ENCODE measurements around the gene UBL5.

Gene UBL5

GRCh38 chr19:9854282-9854846 lies 26.6 kb downstream of the UBL5 start:
- Mint-ChIP-seq H3K27ac (no peak overlapping the region), H3K4me1 (peaks cover 36% of the 10 kb centered on the region), H3K4me3 (no peak overlapping the region)

GRCh38 chr19:9856609-9857008 lies 28.9 kb downstream of the UBL5 start:
- Mint-ChIP-seq H3K9me3 (no peaks in the 10 kb centered on the region), H3K4me1 (peaks cover 58% of the 10 kb centered on the region), H3K36me3 (peaks cover 30% of the 10 kb centered on the region), H3K27ac (peak overlapping the region; percentile 93), H3K27me3 (no peaks in the 10 kb centered on the region), H3K4me3 (peak overlapping the region; percentile 47)
- CTCF ChIA-PET = interaction anchor here (0.6 to 1.5 kb wide), 2 partner anchors 9 to 30 kb away, joined by 3 to 4 read pairs; no protein-coding TSS in a partner anchor
- no peak for DNase-seq

More at GRCh38 chr19:9854282-9854846, 26.6 kb downstream of the UBL5 start:
- CTCF ChIA-PET = no interaction called here
- no peaks in the 10 kb centered on the region for H3K27me3 Mint-ChIP-seq
- no peaks in the 10 kb centered on the region for H3K9me3 Mint-ChIP-seq
- peaks cover 31% of the 10 kb centered on the region for H3K36me3 Mint-ChIP-seq
- no peak for DNase-seq

GRCh38 chr19:9857076-9857721 lies 29.5 kb downstream of the UBL5 start:
- Mint-ChIP-seq H3K27ac (peak overlapping the region; percentile 93), H3K36me3 (peaks cover 30% of the 10 kb centered on the region), H3K27me3 (no peaks in the 10 kb centered on the region), H3K9me3 (no peaks in the 10 kb centered on the region), H3K4me1 (peaks cover 64% of the 10 kb centered on the region), H3K4me3 (peak overlapping the region; percentile 82)
- no peak for DNase-seq
- CTCF ChIA-PET = interaction anchor here (0.6 to 1.5 kb wide), 7 partner anchors 10 to 170 kb away, joined by 3 to 4 read pairs (median 3); partner anchors contain the start of gene PIN1

GRCh38 chr19:9857920-9858746 lies 30.4 kb downstream of the UBL5 start:
- Mint-ChIP-seq H3K4me1 (peaks cover 73% of the 10 kb centered on the region), H3K36me3 (peaks cover 29% of the 10 kb centered on the region), H3K27me3 (no peaks in the 10 kb centered on the region), H3K27ac (peak overlapping the region; percentile 93), H3K4me3 (peak overlapping the region; percentile 82), H3K9me3 (no peaks in the 10 kb centered on the region)
- CTCF ChIA-PET = interaction anchor here (0.8 to 1.5 kb wide), 9 partner anchors 11 to 169 kb away, joined by 3 to 4 read pairs (median 3); partner anchors contain the start of gene PIN1
- DNase-seq = peak; percentile 42

- Mint-ChIP-seq H3K4me3 (no peak overlapping the region), H3K4me1 (peaks cover 79% of the 10 kb centered on the region), H3K9me3 (no peaks in the 10 kb centered on the region), H3K27me3 (no peaks in the 10 kb centered on the region), H3K27ac (peak overlapping the region; percentile 93), H3K36me3 (peaks cover 30% of the 10 kb centered on the region)
- no peak for DNase-seq
- CTCF ChIA-PET = interaction anchor here (0.8 to 1.2 kb wide), 3 partner anchors 13 to 169 kb away, joined by 3 read pairs; no protein-coding TSS in a partner anchor
Measured at GRCh38 chr19:9858766-9859165, 31.0 kb downstream of the UBL5 start.

GRCh38 chr19:9860407-9860806 lies 32.7 kb downstream of the UBL5 start:
- DNase-seq = no peak
- Mint-ChIP-seq H3K36me3 (peaks cover 22% of the 10 kb centered on the region), H3K4me3 (no peak overlapping the region), H3K9me3 (no peaks in the 10 kb centered on the region), H3K27ac (peak overlapping the region; percentile 11), H3K4me1 (peaks cover 91% of the 10 kb centered on the region), H3K27me3 (peaks cover 3% of the 10 kb centered on the region)
- CTCF ChIA-PET = interaction anchor here (0.6 to 1.1 kb wide), 2 partner anchors 9 to 257 kb away, joined by 3 to 4 read pairs; no protein-coding TSS in a partner anchor

- no peak for DNase-seq
- Mint-ChIP-seq H3K27me3 (peaks cover 3% of the 10 kb centered on the region), H3K9me3 (no peaks in the 10 kb centered on the region), H3K4me3 (no peak overlapping the region), H3K36me3 (peaks cover 21% of the 10 kb centered on the region), H3K4me1 (peaks cover 97% of the 10 kb centered on the region), H3K27ac (peak overlapping the region; percentile 96)
- CTCF ChIA-PET = no interaction called here
Measured at GRCh38 chr19:9861503-9861902, 33.8 kb downstream of the UBL5 start.

- H3K4me3 Mint-ChIP-seq = peak overlapping the region; percentile 89
- H3K27ac Mint-ChIP-seq = peak overlapping the region; percentile 96
- peaks cover 10% of the 10 kb centered on the region for H3K36me3 Mint-ChIP-seq
- CTCF ChIA-PET = no interaction called here
- H3K9me3 Mint-ChIP-seq = no peaks in the 10 kb centered on the region
- DNase-seq = peak; percentile 56
- H3K27me3 Mint-ChIP-seq = peaks cover 3% of the 10 kb centered on the region
- peaks cover 92% of the 10 kb centered on the region for H3K4me1 Mint-ChIP-seq
Measured at GRCh38 chr19:9862938-9863337, 35.2 kb downstream of the UBL5 start.

GRCh38 chr19:9863759-9864158 lies 36.0 kb downstream of the UBL5 start:
- peaks cover 7% of the 10 kb centered on the region for H3K36me3 Mint-ChIP-seq
- H3K4me3 Mint-ChIP-seq = peak overlapping the region; percentile 89
- H3K27me3 Mint-ChIP-seq = peaks cover 3% of the 10 kb centered on the region
- DNase-seq = peak; percentile 48
- CTCF ChIA-PET = no interaction called here
- peak overlapping the region; percentile 96 for H3K27ac Mint-ChIP-seq
- no peaks in the 10 kb centered on the region for H3K9me3 Mint-ChIP-seq
- H3K4me1 Mint-ChIP-seq = peaks cover 84% of the 10 kb centered on the region

- peaks cover 10% of the 10 kb centered on the region for H3K27me3 Mint-ChIP-seq
- H3K27ac Mint-ChIP-seq = peak overlapping the region; percentile 94
- peak; percentile 73 for DNase-seq
- CTCF ChIA-PET = interaction anchor here (0.7 kb wide), 1 partner anchor 10 kb away, joined by 4 read pairs; no protein-coding TSS in a partner anchor
- H3K9me3 Mint-ChIP-seq = no peaks in the 10 kb centered on the region
- peaks cover 7% of the 10 kb centered on the region for H3K36me3 Mint-ChIP-seq
- H3K4me3 Mint-ChIP-seq = peak overlapping the region; percentile 70
- H3K4me1 Mint-ChIP-seq = peaks cover 63% of the 10 kb centered on the region
Measured at GRCh38 chr19:9865732-9866501, 38.2 kb downstream of the UBL5 start.

- CTCF ChIA-PET = interaction anchor here (1.2 to 1.3 kb wide), 2 partner anchors 9 to 11 kb away, joined by 3 to 4 read pairs; no protein-coding TSS in a partner anchor
- no peak for DNase-seq
- H3K27me3 Mint-ChIP-seq = peaks cover 10% of the 10 kb centered on the region
- no peak overlapping the region for H3K4me3 Mint-ChIP-seq
- no peaks in the 10 kb centered on the region for H3K9me3 Mint-ChIP-seq
- peaks cover 31% of the 10 kb centered on the region for H3K4me1 Mint-ChIP-seq
- peaks cover 3% of the 10 kb centered on the region for H3K36me3 Mint-ChIP-seq
- H3K27ac Mint-ChIP-seq = no peak overlapping the region
Measured at GRCh38 chr19:9868983-9869617, 41.4 kb downstream of the UBL5 start.

GRCh38 chr19:9871626-9872338 lies 44.1 kb downstream of the UBL5 start:
- H3K9me3 Mint-ChIP-seq = no peaks in the 10 kb centered on the region
- H3K27ac Mint-ChIP-seq = no peak overlapping the region
- CTCF ChIA-PET = no interaction called here
- DNase-seq = no peak
- no peak overlapping the region for H3K4me3 Mint-ChIP-seq
- H3K4me1 Mint-ChIP-seq = peaks cover 7% of the 10 kb centered on the region
- H3K27me3 Mint-ChIP-seq = peaks cover 6% of the 10 kb centered on the region
- no peaks in the 10 kb centered on the region for H3K36me3 Mint-ChIP-seq

Measured in activated naive CD4-positive, alpha-beta T cell treated with anti-CD3 and anti-CD28 coated beads, Interleukin-2, amount 10 ng/mL, durations not matched to agents 7 days and 5 days (primary cell).